ENCODE data around the gene SOHLH1.

Gene SOHLH1

DNA sequence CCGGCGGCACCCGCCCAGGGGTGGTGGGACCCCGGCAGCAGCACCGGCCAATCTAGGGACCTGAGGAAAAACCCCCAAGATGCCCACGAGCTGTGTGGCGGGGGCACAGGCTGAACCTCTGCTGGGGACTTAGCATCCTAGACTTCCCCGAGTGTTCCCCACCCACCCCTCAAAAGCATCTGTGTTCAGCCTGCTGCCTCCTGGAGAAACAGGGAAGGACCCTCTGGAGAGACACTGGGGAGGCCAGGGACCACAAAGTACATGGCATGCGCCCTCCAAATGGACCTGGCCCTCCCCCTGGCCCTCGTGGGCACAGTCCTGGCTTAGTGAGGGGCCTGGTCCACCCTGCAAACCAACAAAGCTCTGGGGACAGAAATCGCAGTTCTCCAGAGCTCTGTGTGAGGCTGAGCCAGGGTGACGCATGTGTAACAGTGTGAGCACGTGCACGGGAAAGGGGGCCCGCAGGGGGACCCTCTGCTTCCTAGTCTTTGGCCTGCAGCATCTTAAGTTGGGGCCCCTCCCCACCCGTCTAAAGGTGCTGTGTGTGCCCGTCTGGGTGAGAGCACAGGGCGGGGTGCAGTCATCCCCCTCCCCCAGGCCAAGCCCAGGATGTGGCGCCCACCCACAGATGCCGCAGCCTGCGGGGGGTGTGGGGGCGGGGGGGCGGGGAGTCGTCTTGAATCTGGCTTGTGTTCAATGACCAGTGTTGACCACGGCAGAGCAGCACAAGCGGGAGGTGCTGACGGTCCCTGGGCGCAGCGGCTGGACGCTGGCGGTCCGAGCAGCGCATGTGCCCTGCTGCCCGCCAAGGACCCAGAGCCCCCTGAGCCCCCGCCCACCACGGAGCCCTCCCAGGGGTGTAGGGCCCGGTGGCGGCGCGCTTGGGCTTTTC lies 2.0 kb upstream of the SOHLH1 start:
- no peaks in the 10 kb centered on the region for H3K9me3 Mint-ChIP-seq
- H3K27ac Mint-ChIP-seq = no peak overlapping the region
- no peaks in the 10 kb centered on the region for H3K4me1 Mint-ChIP-seq (ENCODE audit: low read depth)
- H3K27me3 Mint-ChIP-seq = peaks cover 15% of the 10 kb centered on the region
- peak; percentile 49 for DNase-seq
- H3K36me3 Mint-ChIP-seq (ENCODE audit: low read depth) = no peaks in the 10 kb centered on the region
- H3K4me3 Mint-ChIP-seq = no peak overlapping the region

DNA sequence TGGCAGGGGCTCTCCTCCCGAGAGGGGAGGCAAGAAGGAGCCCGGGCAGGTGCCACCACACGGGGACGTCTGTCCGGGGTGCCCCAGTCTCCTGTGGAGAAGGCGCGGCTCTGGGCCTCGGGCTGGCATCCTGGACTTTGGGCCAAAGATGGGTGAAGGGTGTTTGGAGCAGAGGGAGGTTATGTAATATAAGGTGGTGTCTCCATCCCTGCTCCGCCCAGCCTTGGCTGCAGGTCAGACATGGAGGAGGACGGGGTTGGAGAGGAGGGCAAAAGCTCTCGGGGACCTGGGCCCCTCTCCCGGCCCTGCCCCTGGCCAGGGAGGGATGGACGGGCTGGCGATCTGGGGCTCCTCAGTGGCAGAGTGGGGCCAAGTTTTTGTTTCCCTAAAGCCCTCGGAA lies 1.2 kb upstream of the SOHLH1 start:
- Mint-ChIP-seq H3K36me3 (ENCODE audit: low read depth) (no peaks in the 10 kb centered on the region), H3K9me3 (no peaks in the 10 kb centered on the region), H3K4me3 (no peak overlapping the region), H3K27ac (no peak overlapping the region), H3K27me3 (peaks cover 15% of the 10 kb centered on the region), H3K4me1 (ENCODE audit: low read depth) (no peaks in the 10 kb centered on the region)
- DNase-seq = no peak

DNA sequence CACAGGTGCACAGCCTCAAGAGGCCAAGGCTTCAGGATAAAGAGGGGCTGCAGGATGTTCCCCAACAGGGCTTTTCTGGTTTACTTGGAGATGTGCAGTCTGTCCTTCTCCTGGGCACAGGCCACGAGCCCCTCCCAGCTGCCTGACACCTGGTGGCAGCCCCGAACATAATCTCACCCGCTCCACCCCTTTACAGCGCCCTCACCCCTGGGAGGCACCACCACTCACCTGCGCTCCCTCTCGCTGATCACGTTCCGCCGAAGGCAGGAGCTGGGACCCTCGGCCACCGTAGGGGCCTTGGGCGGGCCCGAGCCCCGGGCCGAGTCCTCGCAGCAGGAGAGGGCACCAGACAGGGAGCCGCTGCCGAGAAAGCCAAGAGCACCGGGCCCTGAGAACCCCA lies 514 bp downstream of the SOHLH1 start:
- no peaks in the 10 kb centered on the region for H3K9me3 Mint-ChIP-seq
- H3K4me1 Mint-ChIP-seq (ENCODE audit: low read depth) = no peaks in the 10 kb centered on the region
- peaks cover 11% of the 10 kb centered on the region for H3K27me3 Mint-ChIP-seq
- no peak overlapping the region for H3K4me3 Mint-ChIP-seq
- DNase-seq = no peak
- H3K36me3 Mint-ChIP-seq (ENCODE audit: low read depth) = no peaks in the 10 kb centered on the region
- no peak overlapping the region for H3K27ac Mint-ChIP-seq

DNA sequence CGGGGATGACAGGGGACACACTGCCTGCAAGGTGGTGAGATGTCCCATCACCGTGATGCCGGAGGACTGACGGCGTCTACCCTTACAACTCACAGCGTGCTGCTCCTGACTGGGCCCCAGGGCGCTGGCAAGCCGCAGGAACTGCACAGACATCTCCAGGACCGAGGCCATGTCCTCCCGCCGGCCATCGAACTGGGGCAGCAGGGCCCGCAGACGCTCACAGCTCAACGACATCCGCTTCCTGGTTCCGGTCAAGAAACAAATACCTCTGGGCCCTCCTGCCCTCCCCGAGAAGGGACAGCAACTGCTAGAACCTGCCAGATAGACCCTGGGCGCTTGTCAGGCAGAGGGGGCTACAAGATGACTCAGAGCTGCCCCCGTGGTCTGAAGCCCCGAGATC lies 1.0 kb downstream of the SOHLH1 start:
- Mint-ChIP-seq H3K4me3 (no peak overlapping the region), H3K36me3 (ENCODE audit: low read depth) (no peaks in the 10 kb centered on the region), H3K27me3 (peaks cover 10% of the 10 kb centered on the region), H3K27ac (no peak overlapping the region), H3K4me1 (ENCODE audit: low read depth) (no peaks in the 10 kb centered on the region), H3K9me3 (no peaks in the 10 kb centered on the region)
- DNase-seq = no peak

DNA sequence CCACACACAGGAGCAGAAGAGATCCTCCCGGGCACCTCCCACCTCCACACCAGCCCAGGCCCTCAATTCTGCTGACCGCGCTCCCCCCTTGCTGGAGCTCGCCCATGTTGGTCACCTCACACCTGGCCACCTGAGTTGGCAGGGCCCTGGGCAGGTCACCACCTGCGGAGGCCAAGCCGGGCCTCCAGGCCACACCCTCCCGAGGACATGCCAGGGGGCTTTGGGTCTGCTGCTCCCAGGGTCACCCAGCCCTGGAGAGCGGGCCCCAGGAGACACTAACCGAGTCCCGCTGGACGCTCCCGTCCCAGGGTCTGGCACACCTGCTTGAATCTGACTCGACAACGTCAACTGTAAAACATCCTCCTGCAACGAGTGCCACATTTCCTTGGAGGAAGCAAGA lies 2.1 kb downstream of the SOHLH1 start:
- Mint-ChIP-seq H3K27ac (no peak overlapping the region), H3K27me3 (peaks cover 3% of the 10 kb centered on the region), H3K36me3 (ENCODE audit: low read depth) (no peaks in the 10 kb centered on the region), H3K9me3 (no peaks in the 10 kb centered on the region), H3K4me1 (ENCODE audit: low read depth) (no peaks in the 10 kb centered on the region), H3K4me3 (no peak overlapping the region)
- no peak for DNase-seq

DNA sequence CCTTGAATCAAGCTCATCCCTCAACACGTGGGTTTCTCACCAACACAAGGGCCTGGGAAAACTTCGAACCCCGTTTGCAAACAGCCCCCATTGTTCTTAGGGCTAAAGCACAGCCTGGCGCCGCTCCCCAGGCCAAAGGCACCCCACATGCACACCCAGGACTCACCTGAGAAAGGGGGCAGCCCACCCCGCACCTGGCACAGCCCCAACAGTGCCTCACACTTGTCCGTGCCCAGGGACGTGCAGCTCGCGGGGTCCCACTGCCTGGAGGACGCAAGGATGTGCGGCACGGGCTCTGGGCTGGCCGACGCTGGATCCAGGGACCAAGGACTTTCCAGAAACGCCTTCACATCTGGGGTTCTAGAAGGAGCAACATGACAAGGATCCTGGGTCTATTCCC lies 2.8 kb downstream of the SOHLH1 start:
- Mint-ChIP-seq H3K4me3 (no peak overlapping the region), H3K36me3 (ENCODE audit: low read depth) (no peaks in the 10 kb centered on the region), H3K9me3 (no peaks in the 10 kb centered on the region), H3K27me3 (peaks cover 3% of the 10 kb centered on the region), H3K27ac (no peak overlapping the region), H3K4me1 (ENCODE audit: low read depth) (no peaks in the 10 kb centered on the region)
- no peak for DNase-seq

DNA sequence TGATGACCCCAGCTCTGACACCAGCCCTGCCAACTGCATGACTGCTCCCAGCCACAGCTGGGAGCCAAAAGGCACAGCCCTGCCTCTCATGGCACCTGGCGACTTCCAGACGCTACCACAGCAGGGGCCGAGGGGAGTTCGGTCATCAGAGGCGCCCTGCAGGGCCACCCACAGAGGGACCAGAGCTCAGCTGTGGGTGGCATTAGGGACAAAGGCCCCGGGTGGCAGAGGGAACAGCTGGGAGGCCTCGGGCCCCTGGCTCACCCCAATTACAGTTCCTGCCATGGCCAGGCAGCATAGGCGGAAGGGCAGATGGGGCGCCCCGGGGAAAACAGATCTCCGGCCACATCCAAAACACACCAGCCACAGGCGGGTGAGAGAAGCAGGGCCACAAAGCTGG lies 3.6 kb downstream of the SOHLH1 start:
- Mint-ChIP-seq H3K36me3 (ENCODE audit: low read depth) (no peaks in the 10 kb centered on the region), H3K27ac (no peak overlapping the region), H3K9me3 (no peaks in the 10 kb centered on the region), H3K27me3 (peaks cover 3% of the 10 kb centered on the region), H3K4me3 (no peak overlapping the region), H3K4me1 (ENCODE audit: low read depth) (no peaks in the 10 kb centered on the region)
- no peak for DNase-seq

DNA sequence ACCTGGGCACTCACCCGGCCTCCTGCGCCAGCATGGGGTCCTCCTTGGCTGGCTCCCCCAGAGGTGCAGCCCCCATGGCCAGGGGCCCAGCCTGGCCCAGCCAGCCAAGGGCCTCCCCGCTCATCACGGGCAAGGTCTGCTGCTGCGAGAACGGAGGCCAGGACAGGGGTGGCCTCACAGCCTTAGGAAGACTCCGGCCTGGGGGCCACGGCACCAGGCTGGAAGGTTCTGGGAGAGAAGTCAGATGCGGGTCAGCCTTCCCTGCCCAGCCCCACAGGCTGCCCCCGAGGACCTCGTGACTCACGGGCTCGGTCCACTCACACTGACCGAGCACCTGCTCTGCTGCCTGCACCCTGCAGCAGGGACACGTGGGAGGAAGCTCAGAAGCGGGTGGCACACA lies 4.2 kb downstream of the SOHLH1 start:
- Mint-ChIP-seq H3K9me3 (no peaks in the 10 kb centered on the region), H3K4me1 (ENCODE audit: low read depth) (no peaks in the 10 kb centered on the region)

DNA sequence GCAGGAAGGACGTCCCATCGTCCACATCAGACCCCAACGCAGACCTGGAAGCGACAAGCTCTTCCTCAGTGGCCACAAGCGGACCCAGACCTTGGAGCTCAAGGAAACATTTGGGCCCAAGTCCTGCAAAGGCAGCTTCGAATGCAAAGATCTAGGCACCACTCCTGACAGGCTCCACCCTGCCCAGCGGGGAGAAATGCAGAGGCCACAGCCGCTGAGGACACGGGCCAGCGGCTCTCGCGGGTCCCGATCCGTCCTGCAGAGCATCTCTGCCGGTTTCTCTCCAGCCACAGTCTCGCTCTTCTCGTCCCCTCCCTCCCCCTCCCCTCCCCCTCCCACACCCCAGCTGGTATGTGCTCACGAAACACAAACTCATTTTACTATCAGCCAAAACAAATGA lies 4.9 kb downstream of the SOHLH1 start:
- no peaks in the 10 kb centered on the region for H3K36me3 Mint-ChIP-seq (ENCODE audit: low read depth)
- no peaks in the 10 kb centered on the region for H3K4me1 Mint-ChIP-seq (ENCODE audit: low read depth)
- peaks cover 3% of the 10 kb centered on the region for H3K27me3 Mint-ChIP-seq

More for the DNA sequence above, 4.2 kb downstream of the SOHLH1 start:
- Mint-ChIP-seq H3K36me3 (ENCODE audit: low read depth) (no peaks in the 10 kb centered on the region), H3K4me3 (no peak overlapping the region), H3K27me3 (peaks cover 3% of the 10 kb centered on the region), H3K27ac (no peak overlapping the region)
- no peak for DNase-seq

DNA sequence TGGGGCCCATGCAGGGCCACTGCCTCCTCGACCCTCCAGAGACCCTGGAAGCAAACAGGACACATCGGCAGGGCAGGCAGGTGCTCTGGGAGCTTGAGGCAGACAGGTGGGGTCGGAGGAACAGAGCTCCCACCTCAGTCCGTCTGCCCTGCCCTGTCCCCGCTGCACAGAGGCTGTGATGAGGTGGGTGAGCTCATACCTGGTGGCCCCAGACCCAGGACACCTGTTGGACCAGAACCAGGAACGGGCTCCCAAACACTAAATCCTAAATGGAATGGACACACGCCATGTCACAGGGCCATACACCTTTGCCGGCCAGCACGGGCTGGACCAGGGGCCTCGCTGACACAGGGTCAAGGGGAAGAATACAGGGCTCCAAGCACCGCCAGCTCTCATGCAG lies 5.5 kb downstream of the SOHLH1 start:
- no peak for DNase-seq
- H3K36me3 Mint-ChIP-seq (ENCODE audit: low read depth) = no peaks in the 10 kb centered on the region
- no peak overlapping the region for H3K4me3 Mint-ChIP-seq
- no peaks in the 10 kb centered on the region for H3K9me3 Mint-ChIP-seq
- H3K27ac Mint-ChIP-seq = no peak overlapping the region
- H3K27me3 Mint-ChIP-seq = peaks cover 5% of the 10 kb centered on the region
- H3K4me1 Mint-ChIP-seq (ENCODE audit: low read depth) = no peaks in the 10 kb centered on the region

More for the DNA sequence above, 4.9 kb downstream of the SOHLH1 start:
- H3K4me3 Mint-ChIP-seq = no peak overlapping the region
- no peaks in the 10 kb centered on the region for H3K9me3 Mint-ChIP-seq
- no peak overlapping the region for H3K27ac Mint-ChIP-seq
- no peak for DNase-seq

DNA sequence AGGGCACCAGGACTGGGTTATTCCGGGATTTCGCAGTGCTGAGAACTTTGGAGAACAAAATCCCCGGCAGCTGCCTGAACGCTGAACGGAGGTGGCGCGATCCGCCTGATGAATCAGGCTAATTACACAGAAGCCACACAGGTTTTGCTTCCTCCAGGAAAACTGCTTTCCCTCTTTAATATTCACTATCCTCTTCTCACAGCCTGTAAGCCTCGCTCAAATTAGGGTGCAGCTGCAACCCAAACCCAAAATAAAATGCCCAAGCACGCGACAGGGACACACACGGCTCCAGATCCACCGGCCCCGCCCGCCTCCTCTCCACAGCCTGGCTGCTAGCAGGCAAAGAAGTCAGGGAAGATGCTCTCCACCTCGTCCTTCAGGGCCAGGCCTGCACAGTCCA lies 6.0 kb downstream of the SOHLH1 start:
- Mint-ChIP-seq H3K4me3 (no peak overlapping the region), H3K9me3 (no peaks in the 10 kb centered on the region), H3K36me3 (ENCODE audit: low read depth) (no peaks in the 10 kb centered on the region), H3K27ac (no peak overlapping the region), H3K4me1 (ENCODE audit: low read depth) (no peaks in the 10 kb centered on the region), H3K27me3 (peaks cover 5% of the 10 kb centered on the region)
- DNase-seq = no peak

DNA sequence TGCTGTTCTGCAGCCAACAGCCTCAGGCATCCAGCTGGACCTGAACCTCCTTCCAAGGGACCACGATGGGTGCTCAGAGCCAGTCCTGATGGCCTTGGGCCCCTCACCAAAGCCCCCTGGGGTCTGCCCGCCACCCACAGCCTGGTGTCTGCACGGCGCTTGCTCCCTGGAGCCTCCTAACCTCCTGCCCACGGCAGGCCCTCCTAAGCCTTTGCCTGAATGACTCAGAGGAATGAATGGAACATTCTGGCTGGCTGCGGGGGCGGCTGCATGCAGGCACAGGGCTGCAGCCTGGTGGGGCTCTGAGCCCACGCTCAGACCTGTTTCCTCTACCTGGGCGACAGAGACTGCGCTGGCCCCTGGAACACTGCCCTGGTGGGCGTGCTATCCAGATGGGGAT lies 6.9 kb downstream of the SOHLH1 start:
- Mint-ChIP-seq H3K27ac (no peak overlapping the region), H3K4me1 (ENCODE audit: low read depth) (no peaks in the 10 kb centered on the region), H3K27me3 (peaks cover 5% of the 10 kb centered on the region), H3K36me3 (ENCODE audit: low read depth) (no peaks in the 10 kb centered on the region), H3K4me3 (no peak overlapping the region), H3K9me3 (no peaks in the 10 kb centered on the region)
- no peak for DNase-seq

DNA sequence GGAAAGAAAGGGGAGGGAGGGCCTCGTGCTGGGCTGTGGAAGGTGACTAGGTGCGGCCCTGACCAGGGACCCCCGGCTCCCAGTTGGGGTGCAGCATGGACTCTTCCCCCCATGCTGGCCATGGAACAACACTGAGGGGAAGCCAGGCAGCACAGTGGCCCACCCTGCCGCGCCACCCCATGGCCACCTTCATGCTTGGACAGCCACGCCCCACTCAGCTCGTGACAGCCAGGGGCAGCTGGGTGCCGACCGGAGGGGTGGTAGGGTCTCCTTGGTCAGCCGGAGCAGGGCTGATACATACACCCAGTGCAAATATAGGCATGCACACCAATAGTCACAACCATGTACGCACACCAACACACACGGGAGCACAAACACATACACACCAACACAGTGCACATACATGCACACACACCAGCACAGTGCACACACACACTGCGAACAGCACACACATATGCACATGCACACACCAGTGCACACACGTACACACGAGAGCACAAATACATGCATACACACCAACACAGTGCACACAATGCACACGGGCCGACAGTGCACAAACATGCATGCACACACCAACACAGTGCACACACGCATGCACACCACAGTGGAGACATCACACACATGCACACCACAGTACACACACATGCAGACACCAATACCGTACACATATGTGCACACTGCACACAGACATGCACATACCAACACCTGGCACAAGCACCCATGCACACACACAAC lies 8.3 kb downstream of the SOHLH1 start:
- Mint-ChIP-seq H3K36me3 (ENCODE audit: low read depth) (no peaks in the 10 kb centered on the region), H3K27me3 (peaks cover 5% of the 10 kb centered on the region), H3K27ac (no peak overlapping the region), H3K4me3 (no peak overlapping the region), H3K9me3 (no peaks in the 10 kb centered on the region), H3K4me1 (ENCODE audit: low read depth) (no peaks in the 10 kb centered on the region)
- no peak for DNase-seq

DNA sequence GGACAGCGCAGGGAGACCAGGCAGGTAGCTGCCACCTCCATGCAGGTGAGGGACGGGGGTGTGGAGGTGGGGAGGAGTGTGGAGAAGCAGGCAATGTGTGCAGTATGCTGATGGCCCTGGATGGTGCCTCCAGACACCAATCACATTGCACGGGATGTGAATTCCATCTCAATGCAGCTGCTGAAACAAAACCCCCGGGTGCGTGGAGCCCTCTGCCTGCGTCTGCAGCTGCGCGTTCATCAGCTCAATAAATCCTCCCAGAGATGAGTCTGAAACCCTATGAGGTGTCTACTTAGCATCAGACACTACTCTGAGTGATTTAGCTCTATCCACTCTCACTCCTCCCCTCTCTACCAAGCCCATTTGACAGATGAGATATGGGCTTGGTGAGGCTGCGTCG lies 10.3 kb downstream of the SOHLH1 start:
- Mint-ChIP-seq H3K9me3 (no peaks in the 10 kb centered on the region), H3K27me3 (peaks cover 6% of the 10 kb centered on the region), H3K27ac (no peak overlapping the region), H3K36me3 (ENCODE audit: low read depth) (no peaks in the 10 kb centered on the region), H3K4me3 (no peak overlapping the region), H3K4me1 (ENCODE audit: low read depth) (no peaks in the 10 kb centered on the region)
- DNase-seq = no peak

DNA sequence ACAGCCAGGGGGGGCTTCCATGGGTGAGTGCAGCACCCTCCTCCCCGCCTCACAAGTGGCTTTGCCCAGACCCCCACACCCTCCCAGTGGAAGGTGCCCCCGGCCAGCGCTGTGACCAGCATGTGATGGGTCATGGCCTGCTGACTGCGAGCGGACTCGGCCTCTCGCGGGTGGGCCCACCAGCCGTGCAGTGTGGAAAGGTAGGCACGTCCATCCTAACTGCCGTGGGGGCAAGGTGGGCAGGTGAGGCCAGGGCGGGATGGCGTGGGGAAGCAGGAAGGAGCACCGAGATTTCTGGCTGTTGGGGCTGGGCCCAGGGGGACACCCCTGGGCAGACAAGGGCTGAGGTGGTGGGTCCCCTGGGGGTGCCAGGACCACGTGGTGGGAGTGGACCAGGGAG lies 12.1 kb downstream of the SOHLH1 start:
- Mint-ChIP-seq H3K27ac (no peak overlapping the region), H3K36me3 (ENCODE audit: low read depth) (no peaks in the 10 kb centered on the region)
- DNase-seq = no peak

More for the DNA sequence above, 12.1 kb downstream of the SOHLH1 start:
- H3K9me3 Mint-ChIP-seq = no peaks in the 10 kb centered on the region
- H3K4me3 Mint-ChIP-seq = no peak overlapping the region
- H3K27me3 Mint-ChIP-seq = peaks cover 12% of the 10 kb centered on the region
- no peaks in the 10 kb centered on the region for H3K4me1 Mint-ChIP-seq (ENCODE audit: low read depth)
